ENCODE data around the gene CSNK1G1. TPM values are rescaled to one million over a fixed set of nuclear protein-coding genes. Genes with fewer than 3 reads are reported as not detected.
"Not testable (repeated sequence)": the region's sequence is repeated elsewhere in the genome, so short reads cannot be mapped to it uniquely, and the experiment has no call there.

Gene CSNK1G1
- total RNA-seq, 4 donors from 2014 or later = 19.1 to 50.0 (median 21.3) TPM

- Histone ChIP-seq H3K4me1 (peaks cover 0 to 13% of the 10 kb centered on the region in 2 donors), H3K27ac (no peak overlapping the region), H3K36me3 (no peaks in the 10 kb centered on the region), H3K4me3 (replicated peaks in 1 of 3) (no peak overlapping the region), H3K9me3 (no peaks in the 10 kb centered on the region), H3K27me3 (no peaks in the 10 kb centered on the region)
- WGBS, 2 donors = 95 to 96% methylated on average over 2 of the region's 2 CpGs
- no peak for TF ChIP-seq CTCF (IDR thresholded peaks at IDR 0.05)
- no peak for TF ChIP-seq POLR2A (IDR thresholded peaks at IDR 0.05)
- DNase-seq = no peak
- intact Hi-C loops (cut with DNase I) = no loop called here
Observed at GRCh38 chr15:64349375-64349774, 6.6 kb downstream of the CSNK1G1 start.

GRCh38 chr15:64348455-64348854 is 7.5 kb downstream of the CSNK1G1 start:
- peaks cover 0 to 18% of the 10 kb centered on the region in 2 donors for H3K4me1 ChIP-seq
- 86 to 100% methylated on average over 1 of the region's 1 CpG for WGBS, 2 donors
- TF ChIP-seq CTCF (IDR thresholded peaks at IDR 0.05) (no peak), POLR2A (IDR thresholded peaks at IDR 0.05) (no peak)

GRCh38 chr15:64346242-64346641 is 9.7 kb downstream of the CSNK1G1 start:
- H3K27ac ChIP-seq; H3K4me3 ChIP-seq (replicated peaks in 1 of 3); intact Hi-C loops (cut with DNase I); DNase-seq; H3K36me3 ChIP-seq; H3K9me3 ChIP-seq; H3K27me3 ChIP-seq: not testable (repeated sequence)
- WGBS, 2 donors = 96 to 97% methylated on average over 6 of the region's 6 CpGs
- H3K4me1 ChIP-seq = peaks cover 0 to 29% of the 10 kb centered on the region in 2 donors

More at GRCh38 chr15:64348455-64348854, 7.5 kb downstream of the CSNK1G1 start:
- intact Hi-C loops (cut with DNase I) = no loop called here
- no peaks in the 10 kb centered on the region for H3K9me3 ChIP-seq
- no peak overlapping the region for H3K27ac ChIP-seq
- DNase-seq = no peak
- H3K4me3 ChIP-seq (replicated peaks in 1 of 3) = no peak overlapping the region
- no peaks in the 10 kb centered on the region for H3K27me3 ChIP-seq
- no peaks in the 10 kb centered on the region for H3K36me3 ChIP-seq

- no peaks in the 10 kb centered on the region for H3K27me3 ChIP-seq
- intact Hi-C loops (cut with DNase I) = no loop called here
- no peak for TF ChIP-seq CTCF (IDR thresholded peaks at IDR 0.05)
- no peak for TF ChIP-seq POLR2A (IDR thresholded peaks at IDR 0.05)
- H3K4me1 ChIP-seq = peaks cover 0 to 24% of the 10 kb centered on the region in 2 donors
- H3K4me3 ChIP-seq (replicated peaks in 1 of 3) = no peak overlapping the region
- no peaks in the 10 kb centered on the region for H3K9me3 ChIP-seq
- H3K36me3 ChIP-seq = no peaks in the 10 kb centered on the region
- no peak overlapping the region for H3K27ac ChIP-seq
- DNase-seq = no peak
Observed at GRCh38 chr15:64344651-64345294, 11.2 kb downstream of the CSNK1G1 start.

GRCh38 chr15:64343841-64344240 is 12.1 kb downstream of the CSNK1G1 start:
- Histone ChIP-seq H3K9me3 (no peaks in the 10 kb centered on the region), H3K27ac (no peak overlapping the region), H3K4me1 (peaks cover 0 to 24% of the 10 kb centered on the region in 2 donors), H3K36me3 (no peaks in the 10 kb centered on the region), H3K27me3 (no peaks in the 10 kb centered on the region), H3K4me3 (replicated peaks in 1 of 3) (no peak overlapping the region)
- intact Hi-C loops (cut with DNase I) = no loop called here
- no peak for TF ChIP-seq POLR2A (IDR thresholded peaks at IDR 0.05)
- no peak for TF ChIP-seq CTCF (IDR thresholded peaks at IDR 0.05)
- DNase-seq = no peak
- WGBS, 2 donors = 93 to 94% methylated on average over 2 of the region's 2 CpGs
